WTC11 (cell line): ENCODE measurements around the gene SNX15. TPM values are rescaled to one million over a fixed set of nuclear protein-coding genes. Genes with fewer than 3 reads are reported as not detected.
"Not testable (repeated sequence)": the region's sequence is repeated elsewhere in the genome, so short reads cannot be mapped to it uniquely, and the experiment has no call there.

Source experiments
- ATAC-seq: fragments of 200-7000 bp; cut with Tn5 transposase; 2 replicates; pipeline ENCODE4 v1.10.0; 2021; ENCODE audit warnings: mild to moderate bottlenecking, moderate library complexity
- CTCF ChIA-PET: fragments of 300-600 bp; sonication (Branson Sonifier 250); formaldehyde crosslinking; loops from one replicate; lab custom pipeline; 2021; ENCODE audit warnings: antibody characterized with exemption; lab: Charles Lee
- POLR2A ChIA-PET: fragments of 350-600 bp; sonication (Branson Sonifier 250); formaldehyde crosslinking; loops from one replicate; lab custom pipeline; 2021; ENCODE audit warnings: antibody characterized with exemption; lab: Charles Lee
- DNase-seq: peaks from one replicate; pipeline ENCODE4 v3.0.0; 2021; ENCODE audit warnings: low spot score
- H3K27ac Mint-ChIP-seq: 2 replicates; pipeline ENCODE4 v1.8.0; 2021; ENCODE audit warnings: mixed read lengths
- H3K27me3 Mint-ChIP-seq: 2 replicates; pipeline ENCODE4 v1.8.0; 2021; ENCODE audit warnings: low read depth, mild to moderate bottlenecking, moderate library complexity, mixed read lengths
- H3K36me3 Mint-ChIP-seq: 2 replicates; pipeline ENCODE4 v1.8.0; 2021; ENCODE audit warnings: mixed read lengths
- H3K4me1 Mint-ChIP-seq: 2 replicates; pipeline ENCODE4 v1.8.0; 2022; ENCODE audit warnings: mixed read lengths
- H3K4me3 Mint-ChIP-seq: 2 replicates; pipeline ENCODE4 v1.8.0; 2021; ENCODE audit warnings: mild to moderate bottlenecking, moderate library complexity, mixed read lengths
- H3K9me3 Mint-ChIP-seq: 2 replicates; pipeline ENCODE4 v1.8.0; 2021; ENCODE audit warnings: mixed read lengths
- GRHL2 ChIP-seq: fragments of 250-450 bp; sonication (Bioruptor Pico); IDR thresholded peaks from 2 replicates; pipeline ENCODE4 v1.8.0; 2022; ENCODE audit warnings: mild to moderate bottlenecking, moderate library complexity; ENCODE audit not compliant: insufficient replicate concordance, severe bottlenecking
- GTF2I ChIP-seq: fragments of 250-450 bp; sonication (Bioruptor Pico); conservative IDR thresholded peaks from 2 replicates; pipeline ENCODE4 v1.4.0; 2021; ENCODE audit warnings: mild to moderate bottlenecking
- JUN ChIP-seq: sonication (generic); formaldehyde crosslinking; IDR thresholded peaks from 2 replicates; pipeline ENCODE4 v1.8.0; 2023; ENCODE audit warnings: mild to moderate bottlenecking, missing genetic modification reagents
- MYBL2 ChIP-seq: sonication (generic); formaldehyde crosslinking; IDR thresholded peaks from 2 replicates; pipeline ENCODE4 v1.8.1; 2023; ENCODE audit warnings: mild to moderate bottlenecking, moderate library complexity, missing genetic modification reagents
- NFATC4 ChIP-seq: fragments of 250-450 bp; sonication (Bioruptor Pico); IDR thresholded peaks from 2 replicates; pipeline ENCODE4 v1.9.0; 2021; ENCODE audit warnings: mild to moderate bottlenecking
- NFE2L1 ChIP-seq: sonication (generic); formaldehyde crosslinking; IDR thresholded peaks from 2 replicates; pipeline ENCODE4 v1.8.1; 2023; ENCODE audit warnings: missing genetic modification reagents
- PRRX2 ChIP-seq: fragments of 250-450 bp; sonication (Bioruptor Pico); IDR thresholded peaks from 2 replicates; pipeline ENCODE4 v1.8.0; 2021; ENCODE audit warnings: mild to moderate bottlenecking
- RELA ChIP-seq: sonication (generic); formaldehyde crosslinking; IDR thresholded peaks from 2 replicates; pipeline ENCODE4 v1.8.1; 2022; ENCODE audit warnings: missing genetic modification reagents, mild to moderate bottlenecking, borderline replicate concordance
- TEAD4 ChIP-seq: sonication (generic); formaldehyde crosslinking; IDR thresholded peaks from 2 replicates; pipeline ENCODE4 v1.8.0; 2022; ENCODE audit warnings: mild to moderate bottlenecking, missing genetic modification reagents
- ZBTB21 ChIP-seq: sonication (generic); formaldehyde crosslinking; IDR thresholded peaks from 2 replicates; pipeline ENCODE4 v1.8.1; 2023; ENCODE audit warnings: mild to moderate bottlenecking, missing genetic modification reagents, borderline replicate concordance
- total RNA-seq: library from RNA; stranded (reverse); gene quantifications from 3 replicates; pipeline ENCODE4 v1.2.3, GENCODE V29; 2021
- TF ChIP-seq, protein P1 (sequence below): sonication (generic); formaldehyde crosslinking; IDR thresholded peaks from 2 replicates; pipeline ENCODE4 v1.8.1; 2023; ENCODE audit warnings: mild to moderate bottlenecking, missing genetic modification reagents, moderate library complexity
- TF ChIP-seq, protein P2 (sequence below): sonication (generic); formaldehyde crosslinking; conservative IDR thresholded peaks from 2 replicates; pipeline ENCODE4 v1.8.1; 2022; ENCODE audit warnings: mild to moderate bottlenecking, missing genetic modification reagents
- TF ChIP-seq, protein P3 (sequence below): sonication (generic); formaldehyde crosslinking; conservative IDR thresholded peaks from 2 replicates; pipeline ENCODE4 v1.8.1; 2023; ENCODE audit warnings: mild to moderate bottlenecking, low read depth, missing genetic modification reagents, moderate library complexity
- TF ChIP-seq, protein P4 (sequence below): fragments of 250-450 bp; sonication (Bioruptor Pico); IDR thresholded peaks from 2 replicates; pipeline ENCODE4 v1.8.0; 2021; ENCODE audit warnings: mild to moderate bottlenecking

The SNX15 gene
- total RNA-seq, 1 experiment from 2014 or later = 17.6 TPM

DNA sequence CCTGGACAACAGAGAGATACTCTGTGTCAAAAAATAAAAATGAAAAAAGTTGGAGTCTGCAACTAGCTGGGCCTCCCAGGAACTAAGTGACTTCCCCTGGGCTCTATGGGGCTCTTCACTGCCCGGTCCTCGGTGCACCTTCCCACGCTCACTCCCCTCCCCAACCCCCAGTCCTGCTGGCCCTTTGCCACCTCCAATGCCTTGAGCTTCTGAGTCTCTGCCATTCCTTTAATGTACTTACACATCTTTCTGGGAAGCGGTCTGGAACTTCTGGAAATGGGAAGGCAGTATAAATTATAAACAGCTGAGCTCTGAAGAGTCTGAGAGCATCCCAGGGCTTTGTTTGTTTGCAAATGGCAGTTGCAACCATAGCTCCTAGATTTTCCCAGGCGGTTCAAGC is 24.5 kb upstream of the SNX15 start (continued):
- TF ChIP-seq, protein P1, sequence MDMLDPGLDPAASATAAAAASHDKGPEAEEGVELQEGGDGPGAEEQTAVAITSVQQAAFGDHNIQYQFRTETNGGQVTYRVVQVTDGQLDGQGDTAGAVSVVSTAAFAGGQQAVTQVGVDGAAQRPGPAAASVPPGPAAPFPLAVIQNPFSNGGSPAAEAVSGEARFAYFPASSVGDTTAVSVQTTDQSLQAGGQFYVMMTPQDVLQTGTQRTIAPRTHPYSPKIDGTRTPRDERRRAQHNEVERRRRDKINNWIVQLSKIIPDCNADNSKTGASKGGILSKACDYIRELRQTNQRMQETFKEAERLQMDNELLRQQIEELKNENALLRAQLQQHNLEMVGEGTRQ (CRISPR knock-in tag) = no peak
- TF ChIP-seq ZBTB21 = no peak

DNA sequence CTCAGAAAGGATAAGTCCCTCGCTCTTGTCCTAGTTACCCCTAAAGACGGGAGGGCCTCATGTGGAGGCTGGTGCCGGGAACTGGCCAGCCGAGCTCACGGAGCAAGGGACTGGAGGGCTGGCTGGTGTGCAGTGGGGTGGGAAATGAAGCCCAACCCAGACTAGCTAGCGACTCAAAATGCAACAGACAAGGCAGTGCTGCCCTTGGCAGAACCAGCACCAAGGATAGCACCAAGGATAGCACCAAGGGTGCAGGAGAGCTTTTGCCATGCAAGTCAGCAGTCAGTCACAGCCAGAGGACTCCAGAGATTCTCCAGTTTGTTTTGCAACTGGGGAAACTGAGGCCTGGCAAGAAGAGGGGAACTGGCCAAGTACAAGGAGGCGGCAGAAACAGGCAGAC is 24.0 kb upstream of the SNX15 start:
- Mint-ChIP-seq H3K9me3 (no peaks in the 10 kb centered on the region), H3K4me1 (peaks cover 3% of the 10 kb centered on the region), H3K4me3 (no peak overlapping the region), H3K27me3 (no peaks in the 10 kb centered on the region), H3K36me3 (no peaks in the 10 kb centered on the region), H3K27ac (no peak overlapping the region)
- ATAC-seq (peak; percentile 56), DNase-seq (no peak)
- ChIA-PET CTCF (interaction anchor here (0.6 to 3.6 kb wide), 3 partner anchors 10 to 115 kb away, joined by 3 to 20 read pairs (median 3); partner anchors contain the start of gene ARL2), POLR2A (no interaction called here)
- 0 out of 2 replicates have a peak, but pooled peaks have one; percentile 66 for TF ChIP-seq TEAD4
- TF ChIP-seq JUN (CRISPR knock-in tag) = peak; percentile 54; the same call in 1 of the 2 replicates
- no peak for TF ChIP-seq GRHL2 (CRISPR knock-in tag)

DNA sequence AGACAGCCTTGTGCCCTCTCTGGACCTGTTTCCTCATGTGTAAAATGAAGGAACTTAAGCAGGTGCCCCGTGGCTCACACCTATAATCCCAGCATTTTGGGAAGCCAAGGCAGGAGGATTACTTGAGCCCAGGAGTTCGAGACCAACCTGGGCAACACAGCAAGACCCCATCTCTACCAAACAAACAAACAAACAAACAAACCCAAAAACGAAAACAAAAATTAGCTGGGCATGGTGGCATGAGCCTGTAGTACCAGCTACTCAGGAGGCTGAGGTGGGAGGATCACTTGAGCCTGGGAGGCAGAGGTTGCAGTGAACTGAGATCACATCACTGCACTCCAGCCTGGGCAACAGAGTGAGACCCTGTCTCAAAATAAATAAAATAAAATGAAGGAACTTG is 23.3 kb upstream of the SNX15 start:
- H3K27ac Mint-ChIP-seq, H3K4me3 Mint-ChIP-seq, H3K9me3 Mint-ChIP-seq, ATAC-seq, DNase-seq, H3K4me1 Mint-ChIP-seq, H3K27me3 Mint-ChIP-seq, H3K36me3 Mint-ChIP-seq, POLR2A ChIA-PET: not testable (repeated sequence)
- CTCF ChIA-PET = interaction anchor here (1.0 to 3.6 kb wide), 3 partner anchors 10 to 116 kb away, joined by 3 to 20 read pairs (median 3); partner anchors contain the start of gene ARL2

DNA sequence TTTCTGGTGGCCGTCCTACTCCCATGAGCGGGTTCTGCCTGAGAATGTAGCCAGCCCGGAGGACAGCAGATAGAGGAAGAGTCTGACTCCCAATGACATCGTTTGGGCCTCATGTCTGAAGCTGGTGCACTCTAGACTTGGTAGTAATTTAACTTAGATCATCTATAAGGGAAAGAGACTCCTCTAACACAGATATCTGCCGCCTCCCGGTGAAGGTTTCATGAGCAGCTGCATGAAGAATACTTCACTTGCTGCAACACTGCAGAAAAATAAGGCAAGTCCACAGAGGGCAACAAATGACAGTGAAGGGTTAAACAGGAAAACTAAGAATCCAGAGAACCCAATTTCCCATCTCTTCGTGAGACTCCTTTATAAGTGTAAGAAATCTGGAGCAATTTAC is 19.2 kb upstream of the SNX15 start:
- Mint-ChIP-seq H3K4me3 (no peak overlapping the region), H3K27me3 (no peaks in the 10 kb centered on the region), H3K9me3 (no peaks in the 10 kb centered on the region), H3K4me1 (peaks cover 3% of the 10 kb centered on the region), H3K36me3 (no peaks in the 10 kb centered on the region), H3K27ac (no peak overlapping the region)
- POLR2A ChIA-PET = no interaction called here
- DNase-seq (no peak), ATAC-seq (no peak)
- TF ChIP-seq PRRX2 (CRISPR knock-in tag) = no peak
- no peak for TF ChIP-seq JUN (CRISPR knock-in tag)
- TF ChIP-seq RELA (CRISPR knock-in tag) = no peak
- no peak for TF ChIP-seq NFE2L1 (CRISPR knock-in tag)
- TF ChIP-seq, protein P2, sequence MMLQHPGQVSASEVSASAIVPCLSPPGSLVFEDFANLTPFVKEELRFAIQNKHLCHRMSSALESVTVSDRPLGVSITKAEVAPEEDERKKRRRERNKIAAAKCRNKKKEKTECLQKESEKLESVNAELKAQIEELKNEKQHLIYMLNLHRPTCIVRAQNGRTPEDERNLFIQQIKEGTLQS (CRISPR knock-in tag) = no peak
- TF ChIP-seq GRHL2 (CRISPR knock-in tag) = no peak
- no peak for TF ChIP-seq NFATC4 (CRISPR knock-in tag)
- TF ChIP-seq ZBTB21 = no peak
- TF ChIP-seq, protein P3, sequence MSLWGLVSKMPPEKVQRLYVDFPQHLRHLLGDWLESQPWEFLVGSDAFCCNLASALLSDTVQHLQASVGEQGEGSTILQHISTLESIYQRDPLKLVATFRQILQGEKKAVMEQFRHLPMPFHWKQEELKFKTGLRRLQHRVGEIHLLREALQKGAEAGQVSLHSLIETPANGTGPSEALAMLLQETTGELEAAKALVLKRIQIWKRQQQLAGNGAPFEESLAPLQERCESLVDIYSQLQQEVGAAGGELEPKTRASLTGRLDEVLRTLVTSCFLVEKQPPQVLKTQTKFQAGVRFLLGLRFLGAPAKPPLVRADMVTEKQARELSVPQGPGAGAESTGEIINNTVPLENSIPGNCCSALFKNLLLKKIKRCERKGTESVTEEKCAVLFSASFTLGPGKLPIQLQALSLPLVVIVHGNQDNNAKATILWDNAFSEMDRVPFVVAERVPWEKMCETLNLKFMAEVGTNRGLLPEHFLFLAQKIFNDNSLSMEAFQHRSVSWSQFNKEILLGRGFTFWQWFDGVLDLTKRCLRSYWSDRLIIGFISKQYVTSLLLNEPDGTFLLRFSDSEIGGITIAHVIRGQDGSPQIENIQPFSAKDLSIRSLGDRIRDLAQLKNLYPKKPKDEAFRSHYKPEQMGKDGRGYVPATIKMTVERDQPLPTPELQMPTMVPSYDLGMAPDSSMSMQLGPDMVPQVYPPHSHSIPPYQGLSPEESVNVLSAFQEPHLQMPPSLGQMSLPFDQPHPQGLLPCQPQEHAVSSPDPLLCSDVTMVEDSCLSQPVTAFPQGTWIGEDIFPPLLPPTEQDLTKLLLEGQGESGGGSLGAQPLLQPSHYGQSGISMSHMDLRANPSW = no peak
- TF ChIP-seq MYBL2 = no peak
- no peak for TF ChIP-seq GTF2I (CRISPR knock-in tag)
- TF ChIP-seq, protein P4, sequence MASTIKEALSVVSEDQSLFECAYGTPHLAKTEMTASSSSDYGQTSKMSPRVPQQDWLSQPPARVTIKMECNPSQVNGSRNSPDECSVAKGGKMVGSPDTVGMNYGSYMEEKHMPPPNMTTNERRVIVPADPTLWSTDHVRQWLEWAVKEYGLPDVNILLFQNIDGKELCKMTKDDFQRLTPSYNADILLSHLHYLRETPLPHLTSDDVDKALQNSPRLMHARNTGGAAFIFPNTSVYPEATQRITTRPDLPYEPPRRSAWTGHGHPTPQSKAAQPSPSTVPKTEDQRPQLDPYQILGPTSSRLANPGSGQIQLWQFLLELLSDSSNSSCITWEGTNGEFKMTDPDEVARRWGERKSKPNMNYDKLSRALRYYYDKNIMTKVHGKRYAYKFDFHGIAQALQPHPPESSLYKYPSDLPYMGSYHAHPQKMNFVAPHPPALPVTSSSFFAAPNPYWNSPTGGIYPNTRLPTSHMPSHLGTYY = no peak
- CTCF ChIA-PET = interaction anchor here (1.4 kb wide), 1 partner anchor 11 kb away, joined by 9 read pairs; the partner anchor contains the start of gene BATF2
